ENCODE measurements around the gene CUL2. TPM values are rescaled to one million over a fixed set of nuclear protein-coding genes. Genes with fewer than 3 reads are reported as not detected.
A peak's percentile ranks its signal among the peaks of the same experiment; 100 is the strongest.

The CUL2 gene
- total and polyA plus RNA-seq, 2 of the 4 experiments (the other 2 are of a cell fraction) = 18.9 to 36.6 TPM

GRCh38 chr10:35019041-35020024 is 70.8 kb downstream of the CUL2 start:
- ATAC-seq (ENCODE audit: low read depth) (no peak), DNase-seq (no peak)
- in situ Hi-C loops (cut with MboI; ENCODE audit: low sequenced_read_pairs) = loop anchor here (25.0 kb wide), 1 partner anchor 357 kb away; no protein-coding TSS in a partner anchor
- Histone ChIP-seq H3K18ac (ENCODE audit: low read depth, low read length) (no peak overlapping the region), H2AK5ac (ENCODE audit: low read depth, low read length) (no peak overlapping the region), H2AFZ (replicated peaks; ENCODE audit: low read length, poor library complexity) (no peak overlapping the region), H3K27ac (ENCODE audit: insufficient read depth, low read length) (no peak overlapping the region), H3K9ac (ENCODE audit: low read depth, low read length) (no peak overlapping the region), H4K5ac (ENCODE audit: low read depth, low read length) (no peak overlapping the region), H3K27me3 (ENCODE audit: control insufficient read depth, insufficient read depth, low read length) (no peaks in the 10 kb centered on the region), H3K56ac (ENCODE audit: extremely low read depth, insufficient read depth, low read length) (no peak overlapping the region), H2BK5ac (ENCODE audit: low read depth, low read length, poor library complexity, severe bottlenecking) (no peak overlapping the region), H2AK9ac (replicated peaks; ENCODE audit: low read depth, low read length, poor library complexity) (no peak overlapping the region), H4K8ac (ENCODE audit: low read depth in 2 of 2, low read length in 2 of 2) (no peak overlapping the region), H3K9me3 (ENCODE audit: control insufficient read depth, insufficient read depth, low read length) (no peaks in the 10 kb centered on the region), H2BK20ac (ENCODE audit: low read depth, low read length) (no peak overlapping the region), H3K36me3 (ENCODE audit: control insufficient read depth, insufficient read depth, low read length) (peaks cover 5% of the 10 kb centered on the region; the same call in 1 of the 2 replicates), H2BK120ac (ENCODE audit: low read depth, low read length) (no peak overlapping the region), H3K14ac (replicated peaks; ENCODE audit: low read depth, low read length) (no peak overlapping the region), H4K91ac (ENCODE audit: insufficient read depth, low read depth, low read length) (no peak overlapping the region), H2BK15ac (ENCODE audit: low read depth, low read length) (no peak overlapping the region), H3K79me1 (ENCODE audit: low read depth in 1 of 2, low read length in 2 of 2) (peaks cover 0 to 5% of the 10 kb centered on the region in 2 experiments; a peak in 3 of 4 replicates), H3K9me1 (ENCODE audit: insufficient read depth, low read length) (peaks cover 3% of the 10 kb centered on the region; the same call in 1 of the 2 replicates), H3K4me1 (ENCODE audit: control insufficient read depth, insufficient read depth, low read length) (no peaks in the 10 kb centered on the region), H3K4me2 (ENCODE audit: low read depth, low read length) (no peak overlapping the region), H3K4ac (ENCODE audit: low read depth, low read length) (no peak overlapping the region), H3K4me3 (ENCODE audit: insufficient read depth, low read depth, low read length) (no peak overlapping the region), H3K23ac (ENCODE audit: low read depth, low read length) (peak overlapping the region; percentile 62; the same call in 1 of the 2 replicates), H4K20me1 (ENCODE audit: insufficient read depth, low read length) (no peaks in the 10 kb centered on the region)
- intact Hi-C loops (cut with micrococcal nuclease) = loop anchor here (10.0 kb wide), 1 partner anchor 205 kb away; the partner anchor contains the start of gene PARD3
- POLR2A ChIA-PET (ENCODE audit: unreplicated experiment) = no interaction called here
- dilution Hi-C loops (cut with HindIII; ENCODE audit: low sequenced_read_pairs, unreplicated experiment) = no loop called here
- CTCF ChIA-PET = interaction anchor here (0.6 to 1.2 kb wide), 4 partner anchors 10 to 771 kb away, joined by 3 to 6 read pairs (median 3); no protein-coding TSS in a partner anchor
- BruUV-seq (replicated peaks) = no TSS peak
- no CpG with 5 or more reads among the region's 8 CpGs for WGBS, 2 experiments (ENCODE audit: extremely low coverage in 2 of 2, insufficient read length in 1 of 2)
- TF ChIP-seq MAFK (IDR thresholded peaks at IDR 0.05; ENCODE audit: low read depth, low read length) (no peak), SMC3 (IDR thresholded peaks at IDR 0.05; ENCODE audit: low read depth, low read length) (no peak), MXI1 (IDR thresholded peaks at IDR 0.05; ENCODE audit: borderline replicate concordance, low read depth, low read length) (no peak), CHD1 (IDR thresholded peaks at IDR 0.05; ENCODE audit: low read depth, low read length) (no peak), RAD21 (IDR thresholded peaks at IDR 0.05; ENCODE audit: low read length) (no peak), CEBPB (IDR thresholded peaks at IDR 0.05; ENCODE audit: low read depth, low read length) (no peak), BHLHE40 (IDR thresholded peaks at IDR 0.05; ENCODE audit: low read depth, low read length) (no peak), NFE2L2 (IDR thresholded peaks at IDR 0.05; ENCODE audit: low read depth, low read length) (no peak), RCOR1 (IDR thresholded peaks at IDR 0.05; ENCODE audit: insufficient replicate concordance, low read length) (no peak), POLR2A (IDR thresholded peaks at IDR 0.05; ENCODE audit: low read depth, low read length) (no peak), FOS (IDR thresholded peaks at IDR 0.05; ENCODE audit: low read depth, low read length) (no peak)
- TF ChIP-seq, protein P1, sequence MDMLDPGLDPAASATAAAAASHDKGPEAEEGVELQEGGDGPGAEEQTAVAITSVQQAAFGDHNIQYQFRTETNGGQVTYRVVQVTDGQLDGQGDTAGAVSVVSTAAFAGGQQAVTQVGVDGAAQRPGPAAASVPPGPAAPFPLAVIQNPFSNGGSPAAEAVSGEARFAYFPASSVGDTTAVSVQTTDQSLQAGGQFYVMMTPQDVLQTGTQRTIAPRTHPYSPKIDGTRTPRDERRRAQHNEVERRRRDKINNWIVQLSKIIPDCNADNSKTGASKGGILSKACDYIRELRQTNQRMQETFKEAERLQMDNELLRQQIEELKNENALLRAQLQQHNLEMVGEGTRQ (IDR thresholded peaks at IDR 0.05; ENCODE audit: low read depth, low read length) = no peak
- TF ChIP-seq, protein P2, sequence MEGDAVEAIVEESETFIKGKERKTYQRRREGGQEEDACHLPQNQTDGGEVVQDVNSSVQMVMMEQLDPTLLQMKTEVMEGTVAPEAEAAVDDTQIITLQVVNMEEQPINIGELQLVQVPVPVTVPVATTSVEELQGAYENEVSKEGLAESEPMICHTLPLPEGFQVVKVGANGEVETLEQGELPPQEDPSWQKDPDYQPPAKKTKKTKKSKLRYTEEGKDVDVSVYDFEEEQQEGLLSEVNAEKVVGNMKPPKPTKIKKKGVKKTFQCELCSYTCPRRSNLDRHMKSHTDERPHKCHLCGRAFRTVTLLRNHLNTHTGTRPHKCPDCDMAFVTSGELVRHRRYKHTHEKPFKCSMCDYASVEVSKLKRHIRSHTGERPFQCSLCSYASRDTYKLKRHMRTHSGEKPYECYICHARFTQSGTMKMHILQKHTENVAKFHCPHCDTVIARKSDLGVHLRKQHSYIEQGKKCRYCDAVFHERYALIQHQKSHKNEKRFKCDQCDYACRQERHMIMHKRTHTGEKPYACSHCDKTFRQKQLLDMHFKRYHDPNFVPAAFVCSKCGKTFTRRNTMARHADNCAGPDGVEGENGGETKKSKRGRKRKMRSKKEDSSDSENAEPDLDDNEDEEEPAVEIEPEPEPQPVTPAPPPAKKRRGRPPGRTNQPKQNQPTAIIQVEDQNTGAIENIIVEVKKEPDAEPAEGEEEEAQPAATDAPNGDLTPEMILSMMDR (conservative IDR thresholded peaks at IDR 0.05; ENCODE audit: low read depth, low read length) = no peak
- TF ChIP-seq, protein P3, sequence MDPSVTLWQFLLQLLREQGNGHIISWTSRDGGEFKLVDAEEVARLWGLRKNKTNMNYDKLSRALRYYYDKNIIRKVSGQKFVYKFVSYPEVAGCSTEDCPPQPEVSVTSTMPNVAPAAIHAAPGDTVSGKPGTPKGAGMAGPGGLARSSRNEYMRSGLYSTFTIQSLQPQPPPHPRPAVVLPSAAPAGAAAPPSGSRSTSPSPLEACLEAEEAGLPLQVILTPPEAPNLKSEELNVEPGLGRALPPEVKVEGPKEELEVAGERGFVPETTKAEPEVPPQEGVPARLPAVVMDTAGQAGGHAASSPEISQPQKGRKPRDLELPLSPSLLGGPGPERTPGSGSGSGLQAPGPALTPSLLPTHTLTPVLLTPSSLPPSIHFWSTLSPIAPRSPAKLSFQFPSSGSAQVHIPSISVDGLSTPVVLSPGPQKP (IDR thresholded peaks at IDR 0.05; ENCODE audit: borderline replicate concordance, low read depth, low read length) = no peak

Data from IMR-90 (cell line).